ENCODE measurements around the gene CHST11.
A peak's percentile ranks its signal among the peaks of the same experiment; 100 is the strongest.
"Not testable (repeated sequence)": the region's sequence is repeated elsewhere in the genome, so short reads cannot be mapped to it uniquely, and the experiment has no call there.

Gene CHST11

DNA sequence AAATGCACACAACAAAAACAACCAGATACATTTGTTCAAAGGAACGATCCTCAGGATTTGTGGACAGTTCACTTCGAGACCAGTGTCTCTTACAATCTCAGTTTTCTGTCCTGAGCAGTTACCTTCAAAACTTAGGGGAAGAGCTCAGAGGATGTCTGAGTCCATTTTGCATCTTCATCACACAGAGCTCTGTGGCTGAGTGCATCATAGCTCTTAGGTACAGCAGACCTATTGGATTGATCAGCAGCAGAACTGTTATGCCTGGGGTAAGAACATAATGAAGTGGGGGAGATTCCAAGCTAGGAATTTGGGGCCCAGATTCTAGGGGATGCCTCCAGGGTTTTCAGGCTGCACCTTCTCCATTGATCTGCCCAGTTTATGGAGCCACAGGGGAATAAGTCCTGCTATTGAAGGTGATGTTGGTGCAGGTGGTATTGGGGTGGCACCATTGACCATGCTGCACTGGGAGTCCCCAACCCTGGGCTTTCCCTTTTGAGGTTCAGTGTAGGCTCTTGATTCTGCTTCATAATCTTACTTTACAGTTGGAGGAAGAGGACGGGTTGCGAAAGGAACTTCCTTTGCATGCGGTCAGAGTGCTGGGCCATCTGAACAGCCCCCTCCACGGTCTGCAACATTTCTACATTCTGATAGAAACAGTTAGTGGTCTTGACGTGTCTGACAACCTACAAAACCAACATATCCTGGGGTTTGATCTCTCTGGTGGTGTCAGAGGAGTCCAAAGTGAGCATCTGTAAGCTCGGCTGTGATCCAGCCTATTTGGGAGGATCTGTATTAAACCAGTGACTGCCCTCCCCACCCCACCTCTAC, 112.8 kb downstream of the CHST11 start:
- DNase-seq, result peak; percentile 91
- in situ Hi-C loops (cut with MboI; ENCODE audit: low pct_unique_long_range_greater_than_20kb, low sequenced_read_pairs), result no loop called here

DNA sequence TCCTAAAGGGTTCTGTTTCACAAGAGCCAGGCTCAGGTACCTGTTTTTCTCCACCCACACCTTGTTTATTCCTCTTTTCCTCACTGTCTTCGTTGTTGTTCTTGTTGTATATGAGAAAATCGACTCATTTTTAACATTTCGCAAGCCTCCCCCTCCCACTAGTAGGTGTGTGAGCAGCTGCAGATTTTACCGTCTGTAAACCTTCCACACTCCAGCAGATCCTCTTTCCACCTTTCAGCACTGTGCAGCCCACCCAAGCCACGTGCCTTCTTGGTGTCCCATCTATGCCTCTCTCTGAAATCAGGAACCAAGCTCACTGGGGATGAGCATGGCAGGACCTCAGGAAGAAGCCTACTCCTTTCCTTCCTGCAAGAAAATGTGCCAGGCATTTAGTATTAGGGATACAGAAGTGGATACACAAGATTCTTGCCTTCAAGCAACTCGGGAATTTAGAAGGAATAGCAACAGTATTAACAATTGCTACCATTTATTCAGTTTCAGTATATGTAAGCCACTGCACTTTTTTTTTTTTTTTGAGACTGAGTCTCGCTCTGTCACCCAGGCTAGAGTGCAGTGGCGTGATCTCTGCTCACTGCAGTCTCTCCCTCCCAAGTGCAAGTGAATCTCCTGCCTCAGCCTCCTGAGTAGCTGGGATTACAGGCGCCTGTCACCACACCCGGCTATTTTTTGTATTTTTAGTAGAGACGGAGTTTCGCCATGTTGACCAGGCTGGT, 113.6 kb downstream of the CHST11 start:
- in situ Hi-C loops (cut with MboI; ENCODE audit: low pct_unique_long_range_greater_than_20kb, low sequenced_read_pairs), result no loop called here
- no peak for DNase-seq

DNA sequence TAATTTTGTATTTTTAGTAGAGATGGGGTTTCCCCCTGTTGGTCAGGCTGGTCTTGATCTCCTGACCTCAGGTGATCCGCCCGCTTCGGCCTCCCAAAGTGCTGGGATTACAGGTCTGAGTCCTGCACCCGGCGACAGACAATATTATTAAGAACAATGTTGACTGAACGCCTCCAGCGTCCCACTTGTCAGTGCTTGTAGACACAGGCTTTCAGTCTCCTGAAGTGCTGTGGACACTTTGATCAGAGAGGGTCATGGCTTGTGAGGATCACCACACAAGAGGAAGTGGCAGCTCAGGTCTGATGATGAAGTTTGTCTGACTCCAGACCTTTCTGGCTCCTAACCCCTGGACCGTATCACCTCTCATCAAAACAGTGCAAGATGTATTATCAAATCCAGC, 114.6 kb downstream of the CHST11 start:
- DNase-seq, result no peak
- in situ Hi-C loops (cut with MboI; ENCODE audit: low pct_unique_long_range_greater_than_20kb, low sequenced_read_pairs), result no loop called here

DNA sequence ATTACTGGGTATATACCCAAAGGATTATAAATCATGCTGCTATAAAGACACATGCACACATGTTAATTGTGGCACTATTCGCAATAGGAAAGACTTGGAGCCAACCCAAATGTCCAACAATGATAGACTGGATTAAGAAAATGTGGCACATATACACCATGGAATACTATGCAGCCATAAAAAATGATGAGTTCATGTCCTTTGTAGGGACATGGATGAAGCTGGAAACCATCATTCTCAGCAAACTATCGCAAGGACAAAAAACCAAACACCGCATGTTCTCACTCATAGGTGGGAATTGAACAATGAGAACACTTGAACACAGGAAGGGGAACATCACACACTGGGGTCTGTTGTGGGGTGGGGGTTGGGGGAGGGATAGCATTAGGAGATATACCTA, 117.6 kb downstream of the CHST11 start:
- DNase-seq; in situ Hi-C loops (cut with MboI; ENCODE audit: low pct_unique_long_range_greater_than_20kb, low sequenced_read_pairs): not testable (repeated sequence)

DNA sequence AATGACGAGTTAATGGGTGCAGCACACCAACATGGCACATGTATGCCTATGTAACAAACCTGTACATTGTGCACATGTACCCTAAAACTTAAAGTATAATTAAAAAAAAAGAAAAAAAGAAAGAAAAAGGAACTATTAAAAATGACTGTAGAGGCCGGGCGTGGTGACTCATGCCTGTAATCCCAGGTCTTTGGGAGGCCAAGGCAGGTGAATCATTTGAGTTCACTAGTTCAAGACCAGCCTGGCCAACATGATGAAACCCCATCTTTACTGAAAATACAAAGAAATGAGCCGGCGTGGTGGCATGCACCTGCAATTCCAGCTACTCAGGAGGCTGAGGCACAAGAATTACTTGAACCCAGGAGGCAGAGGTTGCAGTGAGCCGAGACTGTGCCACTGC, 118.0 kb downstream of the CHST11 start:
- in situ Hi-C loops (cut with MboI; ENCODE audit: low pct_unique_long_range_greater_than_20kb, low sequenced_read_pairs), result not testable (repeated sequence)

DNA sequence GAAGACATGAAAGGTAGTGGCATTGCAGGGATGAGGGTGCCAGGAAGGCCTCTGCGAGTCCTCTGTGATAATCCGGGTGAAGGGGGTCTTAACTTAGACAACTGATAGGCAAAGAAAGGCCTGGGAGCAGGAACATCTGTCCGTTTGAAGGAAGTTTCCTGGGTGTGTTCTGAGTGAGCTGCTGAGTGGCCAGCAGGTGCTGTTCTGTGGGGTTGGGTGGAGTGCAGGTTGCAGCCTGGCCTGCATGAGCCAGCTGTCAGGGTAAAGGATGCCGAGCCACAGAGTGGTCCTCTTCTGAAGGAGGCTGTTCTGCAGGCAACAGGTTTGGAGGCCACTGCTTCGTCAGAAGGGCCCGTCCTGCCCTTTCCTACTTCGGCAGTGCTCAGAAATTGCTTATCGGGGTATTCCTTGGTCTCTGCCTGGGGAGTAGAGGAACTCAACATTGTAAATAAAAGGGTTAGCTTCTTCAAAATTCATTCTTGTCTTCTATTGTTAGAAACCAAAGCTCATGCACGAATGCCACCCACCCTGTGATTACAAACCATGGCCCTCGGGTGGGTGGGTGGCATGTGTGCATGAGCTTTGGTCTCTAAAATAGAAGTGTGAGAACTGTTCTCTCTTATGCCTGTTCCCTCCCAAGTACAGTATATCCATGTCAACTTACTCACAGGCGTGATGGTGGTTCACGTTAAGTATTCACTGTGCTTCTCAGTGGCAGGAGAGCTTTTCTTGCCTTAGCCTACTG, 118.9 kb downstream of the CHST11 start:
- in situ Hi-C loops (cut with MboI; ENCODE audit: low pct_unique_long_range_greater_than_20kb, low sequenced_read_pairs), result no loop called here
- no peak for DNase-seq

More for the DNA sequence above, 118.0 kb downstream of the CHST11 start:
- DNase-seq, result not testable (repeated sequence)

DNA sequence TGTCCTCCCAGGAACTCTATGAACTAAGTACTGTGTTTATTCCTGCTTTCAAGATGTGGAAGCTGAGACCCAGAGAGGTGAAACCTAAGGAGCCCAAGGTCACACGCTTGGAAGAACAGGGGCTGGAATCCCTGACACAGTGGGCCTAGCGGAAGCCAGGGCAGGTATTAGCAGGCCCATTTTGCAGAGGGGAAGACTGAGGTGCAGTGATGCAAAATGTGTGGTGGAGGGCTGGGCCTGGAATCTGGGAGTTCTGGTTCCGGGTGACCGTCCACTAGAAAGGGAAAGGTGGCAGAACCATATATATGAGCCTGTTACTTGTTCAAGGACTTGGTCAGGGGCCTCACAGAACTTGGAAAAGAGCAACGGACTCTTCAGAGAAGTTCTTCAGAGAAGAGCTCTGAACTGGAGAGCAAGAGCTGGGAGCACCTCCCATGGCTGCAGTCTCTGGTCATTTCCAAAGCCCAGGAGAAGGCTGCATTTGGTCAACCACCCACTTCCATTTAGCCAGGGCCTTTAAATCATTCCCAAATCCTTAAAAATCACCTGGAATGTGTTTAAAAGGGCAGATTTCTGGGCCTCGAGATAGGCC, 119.5 kb downstream of the CHST11 start:
- in situ Hi-C loops (cut with MboI; ENCODE audit: low pct_unique_long_range_greater_than_20kb, low sequenced_read_pairs), result no loop called here
- no peak for DNase-seq

DNA sequence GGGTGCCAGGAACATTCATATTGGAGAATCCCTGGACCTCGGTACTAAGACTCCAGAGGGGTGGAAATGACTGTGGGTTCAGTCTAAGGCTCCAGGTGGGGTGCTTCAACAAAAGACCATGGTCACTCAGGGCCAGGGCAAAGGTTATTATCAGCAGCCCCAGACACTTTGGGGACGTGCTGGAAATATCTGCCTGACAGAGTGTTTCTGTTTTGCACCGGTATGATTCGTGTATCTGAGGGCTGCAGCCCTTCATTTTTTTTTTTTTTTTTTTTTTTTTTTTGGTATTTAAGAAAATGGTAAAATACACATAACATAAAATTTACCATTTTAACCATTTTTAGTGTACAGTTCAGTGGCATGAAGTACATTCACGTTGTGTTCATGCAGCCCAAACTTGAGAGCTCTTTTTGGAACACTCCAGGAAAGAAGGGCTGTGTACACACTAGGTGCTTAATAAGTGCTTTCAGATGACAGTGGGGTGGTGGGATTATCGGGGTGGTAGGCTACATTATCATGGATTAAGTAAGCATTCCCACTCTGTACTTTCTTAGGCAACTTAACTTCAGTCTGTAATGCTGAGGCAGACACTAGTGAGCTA, 120.3 kb downstream of the CHST11 start:
- in situ Hi-C loops (cut with MboI; ENCODE audit: low pct_unique_long_range_greater_than_20kb, low sequenced_read_pairs), result no loop called here
- DNase-seq, result no peak

DNA sequence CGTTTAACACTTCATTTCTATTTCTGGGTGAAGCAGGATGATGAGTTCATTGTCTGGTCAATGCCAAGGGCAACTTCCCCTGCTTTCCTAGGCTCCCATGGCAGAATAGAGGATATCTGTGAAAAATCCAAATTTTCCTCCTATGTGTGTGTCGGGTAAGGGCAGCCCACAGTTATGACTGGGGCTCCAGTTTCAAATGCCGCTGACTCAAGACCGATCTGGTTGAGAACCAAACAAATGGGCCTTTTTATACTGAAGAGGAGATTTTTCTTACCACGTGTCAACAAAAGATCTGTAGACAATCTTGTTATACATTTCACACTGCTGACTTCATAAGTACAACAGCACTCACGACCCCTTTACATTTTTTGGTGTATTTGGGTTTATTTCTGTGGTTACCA, 120.8 kb downstream of the CHST11 start:
- DNase-seq, result no peak
- in situ Hi-C loops (cut with MboI; ENCODE audit: low pct_unique_long_range_greater_than_20kb, low sequenced_read_pairs), result no loop called here

DNA sequence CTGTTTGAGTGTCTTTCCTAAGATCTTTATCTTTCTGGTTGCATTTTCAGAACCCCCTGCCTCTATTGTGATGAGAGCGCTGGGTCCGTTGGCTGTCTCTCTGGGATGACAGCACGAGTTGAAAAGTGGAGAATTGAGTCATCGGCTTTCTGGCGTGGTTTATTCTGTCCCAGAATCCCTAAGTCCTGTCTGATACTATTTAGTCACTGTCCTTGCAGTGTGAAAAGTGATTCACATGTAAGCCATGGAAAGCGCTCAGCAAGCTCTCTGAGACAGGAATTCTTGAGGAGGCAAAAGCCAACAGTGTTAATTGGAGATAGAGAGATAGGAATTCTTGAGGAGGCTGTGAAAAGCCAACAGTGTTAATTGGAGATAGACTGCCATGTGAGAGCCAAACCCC, 121.7 kb downstream of the CHST11 start:
- no peak for DNase-seq
- in situ Hi-C loops (cut with MboI; ENCODE audit: low pct_unique_long_range_greater_than_20kb, low sequenced_read_pairs), result no loop called here

DNA sequence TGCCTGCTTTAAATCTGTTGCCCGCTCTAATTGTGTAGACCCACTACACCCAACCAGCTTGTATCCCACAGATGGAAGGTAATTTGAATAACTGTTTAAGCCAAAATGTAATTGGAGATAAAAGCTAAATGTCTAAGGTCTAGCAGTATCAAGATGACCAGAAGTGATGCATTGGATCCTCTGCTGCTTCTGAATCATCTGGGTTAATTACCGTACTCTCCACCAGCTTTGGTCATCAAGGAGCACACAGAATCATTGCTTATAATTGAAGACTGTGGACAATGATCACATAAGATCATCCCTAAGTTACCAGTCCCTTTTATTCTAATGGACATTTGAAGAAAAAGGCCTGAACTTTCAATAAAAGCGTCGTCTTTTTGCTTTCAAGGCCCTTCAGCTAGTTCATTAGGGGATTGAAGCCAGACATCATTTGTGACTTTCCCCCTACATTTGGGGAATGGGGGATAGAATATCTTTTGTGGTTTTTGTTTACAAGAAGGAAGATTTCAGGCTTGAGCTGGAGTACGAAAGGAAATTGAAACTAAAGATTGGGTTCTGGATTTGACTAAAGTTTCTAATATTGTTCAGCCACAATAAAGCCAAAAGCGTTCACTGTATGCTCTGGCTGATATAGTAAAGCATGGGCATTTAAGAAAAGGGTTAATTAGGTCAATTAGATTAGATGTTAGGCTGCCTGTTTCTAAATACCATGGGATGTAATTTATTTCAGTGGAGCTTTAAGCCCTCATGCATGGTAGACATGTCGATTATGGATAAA, 123.2 kb downstream of the CHST11 start:
- in situ Hi-C loops (cut with MboI; ENCODE audit: low pct_unique_long_range_greater_than_20kb, low sequenced_read_pairs), result no loop called here
- DNase-seq, result no peak

DNA sequence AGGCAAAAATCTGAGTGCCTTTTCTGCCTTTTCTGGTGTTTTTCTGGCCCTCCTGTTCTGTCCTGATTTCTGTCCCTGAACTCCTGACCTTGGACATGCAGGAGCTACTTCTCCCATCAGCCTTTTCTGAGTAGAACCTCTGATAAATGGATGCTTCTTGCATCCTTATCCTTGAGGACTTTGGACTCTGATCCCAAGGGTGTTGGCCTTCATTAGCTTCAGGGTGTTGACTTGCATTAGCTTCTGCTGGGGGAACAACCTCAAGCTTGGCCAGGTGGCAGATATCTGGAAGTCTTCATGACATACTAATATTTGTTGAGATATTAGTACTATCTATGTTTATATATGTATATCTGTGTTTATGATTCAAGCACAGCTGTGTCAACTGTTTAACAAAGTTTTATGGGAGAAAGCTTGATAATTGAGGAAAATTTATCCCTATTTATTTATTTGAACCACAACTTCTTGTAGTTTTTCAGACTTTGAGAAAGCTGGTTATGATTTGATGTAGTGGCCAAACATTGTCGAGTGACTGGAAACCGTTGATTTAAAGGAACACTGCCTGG, 124.3 kb downstream of the CHST11 start:
- in situ Hi-C loops (cut with MboI; ENCODE audit: low pct_unique_long_range_greater_than_20kb, low sequenced_read_pairs), result no loop called here
- DNase-seq, result no peak

DNA sequence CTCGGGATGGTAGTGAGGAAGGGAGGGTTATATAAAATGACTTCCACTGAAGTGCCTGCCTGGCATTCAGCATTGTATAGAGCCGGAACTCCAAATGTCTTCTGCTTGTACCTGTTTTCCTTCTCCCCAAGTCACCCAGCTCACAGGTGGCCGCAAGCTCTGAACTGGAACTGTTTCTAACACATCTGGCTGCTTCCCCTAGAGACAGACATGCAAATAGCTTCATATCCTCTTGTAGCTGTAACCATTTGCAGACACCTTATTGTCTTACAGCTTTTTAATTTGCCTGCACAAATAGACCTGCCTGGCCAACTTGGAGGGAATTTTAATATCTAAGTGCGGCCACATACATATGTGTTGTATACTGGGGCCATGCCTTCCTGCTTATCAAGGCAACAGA, 126.0 kb downstream of the CHST11 start:
- in situ Hi-C loops (cut with MboI; ENCODE audit: low pct_unique_long_range_greater_than_20kb, low sequenced_read_pairs), result no loop called here
- DNase-seq, result no peak

DNA sequence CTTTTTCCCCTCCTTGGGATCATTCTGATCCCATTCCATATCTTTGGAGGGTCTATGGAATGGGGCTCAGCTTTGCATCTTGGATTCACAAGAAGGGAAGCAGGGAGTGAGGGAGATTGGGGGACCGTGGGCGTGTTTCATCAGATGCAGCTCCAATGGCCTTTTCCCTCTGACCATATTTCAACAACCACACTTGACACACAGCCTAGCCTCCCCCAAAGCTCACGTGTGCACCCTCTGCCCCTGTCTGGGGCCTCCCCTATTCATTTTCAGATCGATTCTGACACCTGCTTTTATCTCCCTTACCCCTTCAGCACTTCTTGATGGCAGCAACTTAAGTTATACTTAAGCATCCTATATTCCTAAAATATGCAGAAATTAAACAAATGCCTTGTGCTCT, 126.6 kb downstream of the CHST11 start:
- in situ Hi-C loops (cut with MboI; ENCODE audit: low pct_unique_long_range_greater_than_20kb, low sequenced_read_pairs), result no loop called here
- DNase-seq, result no peak

DNA sequence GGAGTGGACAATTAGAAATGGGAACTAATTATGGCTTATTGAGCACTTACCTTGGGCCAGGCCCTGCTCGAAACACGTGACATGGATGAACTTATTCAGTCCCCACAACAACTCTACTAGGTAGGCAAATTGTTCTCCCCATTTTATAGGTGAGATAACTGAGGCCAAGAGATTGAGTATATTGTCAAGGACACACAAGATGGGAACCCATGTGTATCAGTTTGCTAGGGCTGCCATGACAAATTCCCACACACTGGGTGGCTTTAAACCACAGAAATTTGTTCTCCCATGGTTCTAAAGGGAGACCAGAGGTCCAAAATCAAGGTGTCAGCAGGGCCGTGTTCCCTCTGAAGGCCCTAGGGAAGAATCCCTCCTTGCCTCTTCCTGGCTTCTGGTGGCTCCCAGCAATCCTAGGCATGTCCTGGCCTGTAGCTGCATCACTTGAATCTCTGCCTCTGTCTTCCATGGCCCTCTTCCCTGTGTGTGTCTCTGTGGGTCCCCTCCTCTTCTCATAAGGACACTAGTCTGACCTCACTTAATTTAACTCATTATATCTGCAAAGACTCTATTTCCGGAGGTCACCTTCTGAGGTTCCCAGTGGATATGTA, 128.8 kb downstream of the CHST11 start:
- in situ Hi-C loops (cut with MboI; ENCODE audit: low pct_unique_long_range_greater_than_20kb, low sequenced_read_pairs), result no loop called here
- DNase-seq, result no peak

DNA sequence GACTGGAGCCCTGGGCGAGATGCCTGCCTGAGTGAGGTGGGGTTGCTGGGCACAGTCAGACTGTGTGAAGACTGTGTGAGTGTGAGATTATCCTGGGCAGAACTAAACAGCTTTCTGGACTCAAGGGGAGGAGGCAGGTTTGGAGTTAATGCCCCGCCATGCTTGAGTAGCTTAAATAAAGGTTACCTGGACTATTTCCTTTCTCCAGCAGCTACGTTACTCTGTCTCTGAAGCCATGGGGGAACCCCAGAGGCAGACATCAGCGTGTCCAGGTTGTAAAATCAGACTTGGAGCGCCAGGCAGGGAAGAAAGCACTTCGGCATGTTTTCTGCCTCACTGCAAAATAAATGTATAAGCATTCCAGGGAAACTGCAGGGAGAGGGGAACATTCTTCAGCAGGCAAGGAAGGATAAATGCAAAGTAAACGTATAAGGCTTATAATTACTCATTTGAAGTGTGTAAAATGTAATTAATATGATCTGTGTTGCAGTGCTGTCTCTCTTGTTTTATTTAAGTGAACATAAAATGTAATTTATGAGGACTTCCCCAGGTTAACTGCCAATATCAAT, 129.7 kb downstream of the CHST11 start:
- DNase-seq, result no peak
- in situ Hi-C loops (cut with MboI; ENCODE audit: low pct_unique_long_range_greater_than_20kb, low sequenced_read_pairs), result no loop called here

DNA sequence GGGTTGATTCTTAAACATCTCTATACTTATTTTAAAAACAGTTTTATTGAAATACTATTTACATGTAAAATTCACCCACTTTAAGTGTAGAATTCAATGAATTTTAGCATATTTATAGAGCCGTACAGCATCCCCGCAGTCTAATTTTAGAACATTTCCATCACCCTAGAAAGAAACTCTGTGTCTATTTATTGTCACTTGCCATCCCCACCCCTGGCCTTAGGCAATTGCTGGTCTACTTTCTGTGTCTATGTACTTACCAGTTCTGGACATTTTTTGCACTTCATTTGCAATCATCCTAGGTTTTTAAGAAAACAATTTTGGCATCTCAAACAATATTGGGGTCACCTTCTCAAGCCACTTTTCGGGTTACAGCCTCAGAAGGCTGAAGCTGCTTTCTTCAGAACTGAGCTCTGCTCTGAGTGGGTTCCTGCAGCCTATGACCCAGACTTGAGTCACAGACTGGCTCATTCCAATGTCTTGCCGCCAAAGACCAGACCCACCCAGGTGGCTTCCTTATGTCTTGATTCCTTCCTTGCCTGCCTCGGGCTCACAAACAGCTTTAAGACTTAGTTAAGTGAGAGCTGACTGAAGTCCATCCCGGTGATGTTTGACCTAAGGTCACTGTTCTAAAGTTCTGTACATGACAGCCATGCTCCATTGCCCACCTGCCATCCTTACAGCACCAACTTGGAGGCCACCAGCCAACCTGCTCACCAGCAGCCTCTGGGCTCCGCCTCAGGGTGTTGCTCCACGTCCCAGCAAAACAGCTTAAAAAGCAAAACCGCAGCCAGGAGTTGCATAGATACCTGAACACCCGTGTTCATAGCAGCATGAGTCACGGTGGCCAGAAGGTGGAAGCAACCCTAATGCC, 131.5 kb downstream of the CHST11 start:
- in situ Hi-C loops (cut with MboI; ENCODE audit: low pct_unique_long_range_greater_than_20kb, low sequenced_read_pairs), result no loop called here
- no peak for DNase-seq
